Neuron (in vitro differentiated cells): ENCODE results near the gene RASD2.

Source experiments
- H2AFZ ChIP-seq: one replicate; pipeline ENCODE4 v1.6.1; 2013; ENCODE audit warnings: low read depth, mild to moderate bottlenecking, inconsistent platforms, low read length, moderate library complexity
- H3K27me3 ChIP-seq: one replicate; pipeline ENCODE4 v1.6.1; 2013; ENCODE audit warnings: low read length; ENCODE audit not compliant: insufficient read depth
- H3K36me3 ChIP-seq: one replicate; pipeline ENCODE4 v1.6.1; 2013; ENCODE audit warnings: low read length; ENCODE audit not compliant: insufficient read depth
- H3K4me1 ChIP-seq: one replicate; pipeline ENCODE4 v1.6.1; 2013; ENCODE audit warnings: low read length; ENCODE audit not compliant: insufficient read depth
- H3K4me3 ChIP-seq: 2 replicates; pipeline ENCODE4 v1.5.1; 2013; ENCODE audit warnings: mild to moderate bottlenecking, low read length, moderate library complexity
- H3K9me3 ChIP-seq: one replicate; pipeline ENCODE4 v1.6.1; 2013; ENCODE audit warnings: low read length

Gene RASD2

DNA sequence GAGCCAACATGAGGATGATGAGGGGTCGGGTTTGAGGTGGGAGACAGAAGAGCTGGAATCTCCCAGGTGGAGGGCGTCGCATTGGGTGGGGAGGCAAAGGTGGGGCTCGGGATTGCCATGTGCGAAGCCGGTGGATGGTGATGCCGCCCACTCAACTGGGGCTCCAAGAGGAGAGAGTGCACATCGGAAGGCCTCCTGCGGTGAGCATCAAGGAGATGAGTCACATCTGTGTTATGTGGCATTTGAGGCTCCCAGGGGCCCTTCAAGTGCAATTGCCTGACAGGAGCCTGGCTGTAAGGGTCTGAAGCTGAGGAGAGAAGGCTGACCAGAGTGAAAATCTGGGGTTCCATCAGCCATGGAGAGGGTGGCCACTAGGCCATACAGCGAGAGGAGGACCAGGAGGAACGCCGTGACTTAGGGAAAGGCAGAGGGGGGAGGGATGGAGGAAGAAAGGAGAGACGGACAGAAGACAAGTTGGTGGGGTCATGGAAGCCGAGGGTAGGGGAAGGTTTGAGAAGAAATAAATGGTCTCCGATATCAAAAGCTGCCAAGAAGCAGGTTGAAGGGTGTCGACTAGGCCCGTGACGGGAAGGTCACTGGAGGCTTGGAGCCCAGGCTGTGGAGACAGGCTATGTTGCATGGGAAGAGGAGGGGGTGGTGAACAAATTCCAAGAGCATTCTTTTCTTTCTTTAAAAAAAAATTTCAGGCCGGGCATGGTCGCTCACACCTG lies 21.3 kb downstream of the RASD2 start:
- Histone ChIP-seq H3K4me3 (no peak overlapping the region), H3K36me3 (no peaks in the 10 kb centered on the region), H3K9me3 (no peaks in the 10 kb centered on the region), H3K27me3 (peaks cover 7% of the 10 kb centered on the region), H2AFZ (no peak overlapping the region), H3K4me1 (peaks cover 5% of the 10 kb centered on the region)

DNA sequence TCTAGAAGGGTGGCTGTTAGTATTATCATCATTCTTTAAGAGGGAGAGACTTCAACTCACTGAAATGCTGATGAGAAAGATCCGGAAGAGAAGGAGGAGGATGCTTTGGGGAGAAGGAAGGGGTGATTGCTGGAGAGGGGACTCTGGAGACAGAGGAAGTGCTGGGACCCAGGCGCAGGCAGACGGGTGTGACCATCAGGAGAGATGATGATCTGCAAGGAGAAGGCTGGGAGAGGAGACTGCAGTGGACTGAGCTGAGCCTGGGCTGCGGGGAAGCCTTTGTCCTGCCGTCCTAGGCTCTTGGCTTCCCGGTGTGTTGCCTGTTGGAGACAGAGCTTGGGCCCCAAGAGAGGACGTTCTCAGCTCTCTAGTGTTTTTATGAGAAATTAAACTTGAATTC lies 22.6 kb downstream of the RASD2 start:
- Histone ChIP-seq H3K27me3 (peaks cover 7% of the 10 kb centered on the region), H2AFZ (no peak overlapping the region), H3K4me1 (peaks cover 18% of the 10 kb centered on the region), H3K4me3 (no peak overlapping the region), H3K36me3 (no peaks in the 10 kb centered on the region), H3K9me3 (no peaks in the 10 kb centered on the region)

DNA sequence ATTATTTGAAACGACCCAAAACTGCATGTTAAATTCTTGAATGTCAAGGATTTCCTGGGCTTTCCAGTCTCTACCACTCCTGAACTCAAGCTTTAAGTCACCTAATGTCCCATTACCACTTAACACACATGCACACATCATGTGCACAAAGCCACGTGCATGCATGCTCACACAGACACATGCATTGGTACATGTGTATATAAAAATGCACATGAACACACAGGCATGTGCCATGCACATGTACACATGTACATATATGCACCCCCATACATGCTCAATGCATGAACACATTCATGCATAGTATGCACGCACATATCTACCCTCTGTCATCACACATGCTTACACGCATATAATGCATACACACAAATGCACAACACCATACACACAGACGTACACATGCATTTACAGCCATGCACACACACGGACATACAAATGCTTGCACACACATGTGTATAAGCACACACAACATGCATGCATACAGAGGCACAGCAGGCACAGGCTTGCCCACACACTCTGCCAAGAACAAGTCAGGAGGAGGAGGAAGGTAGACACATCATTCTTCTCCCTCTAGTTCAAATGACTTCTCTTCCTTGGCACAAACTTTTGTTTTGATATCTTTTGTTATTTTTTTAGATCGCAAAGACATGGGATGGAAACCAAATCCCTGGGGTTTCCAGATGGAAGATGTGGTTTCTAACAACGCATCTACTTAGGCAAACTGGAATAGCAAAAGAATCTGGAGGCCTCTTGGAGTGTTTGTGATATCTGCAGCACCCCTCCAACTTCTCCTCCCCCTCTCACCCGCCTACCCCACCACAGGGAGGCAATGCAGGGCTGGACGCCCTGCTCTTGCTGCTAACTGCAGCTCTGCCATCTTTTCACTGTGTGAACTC lies 24.6 kb downstream of the RASD2 start:
- H3K4me3 ChIP-seq, result no peak overlapping the region
- no peak overlapping the region for H2AFZ ChIP-seq
- H3K9me3 ChIP-seq, result no peaks in the 10 kb centered on the region
- peaks cover 8% of the 10 kb centered on the region for H3K27me3 ChIP-seq
- no peaks in the 10 kb centered on the region for H3K36me3 ChIP-seq
- H3K4me1 ChIP-seq, result peaks cover 30% of the 10 kb centered on the region

DNA sequence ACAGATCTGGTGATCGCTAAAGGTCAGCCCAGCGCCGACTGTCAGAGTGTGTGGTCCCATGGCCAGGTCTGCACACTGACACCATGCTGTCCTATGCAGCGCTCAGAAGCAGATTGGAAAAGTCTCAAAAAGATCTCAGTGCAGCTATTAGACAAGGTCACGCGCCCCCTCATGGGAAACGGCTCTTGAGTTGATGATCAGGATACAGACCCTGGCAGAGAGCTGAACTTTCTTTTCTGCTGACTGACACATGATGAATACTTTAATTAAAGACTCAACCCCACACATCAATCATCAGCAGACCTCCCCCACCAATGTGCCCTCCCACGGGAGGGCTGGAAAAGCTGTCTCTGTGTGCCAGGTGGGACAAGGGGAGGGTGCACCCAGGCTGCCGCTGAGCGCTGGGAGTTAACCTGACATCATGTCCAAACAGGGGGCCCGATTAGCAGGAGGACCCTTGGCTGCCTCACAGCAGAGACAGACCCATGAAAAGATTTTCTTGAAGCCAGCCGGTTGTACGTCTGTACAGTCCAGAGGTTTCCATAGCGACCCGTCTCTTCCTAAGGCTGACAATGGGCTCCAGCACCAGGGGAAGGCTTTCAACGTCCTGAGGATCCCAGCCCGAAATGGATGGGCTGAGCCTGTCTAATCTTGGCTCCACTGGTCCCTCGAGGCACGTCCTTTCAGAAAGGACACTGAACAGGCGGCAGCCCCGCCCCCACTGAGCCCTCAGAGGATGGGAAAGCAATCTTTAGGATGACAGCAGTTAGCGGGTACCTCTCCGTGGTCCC lies 26.9 kb downstream of the RASD2 start:
- no peak overlapping the region for H2AFZ ChIP-seq
- H3K4me1 ChIP-seq, result peaks cover 27% of the 10 kb centered on the region
- H3K4me3 ChIP-seq, result peak overlapping the region; percentile 6
- no peaks in the 10 kb centered on the region for H3K9me3 ChIP-seq
- H3K36me3 ChIP-seq, result no peaks in the 10 kb centered on the region
- H3K27me3 ChIP-seq, result peaks cover 3% of the 10 kb centered on the region

DNA sequence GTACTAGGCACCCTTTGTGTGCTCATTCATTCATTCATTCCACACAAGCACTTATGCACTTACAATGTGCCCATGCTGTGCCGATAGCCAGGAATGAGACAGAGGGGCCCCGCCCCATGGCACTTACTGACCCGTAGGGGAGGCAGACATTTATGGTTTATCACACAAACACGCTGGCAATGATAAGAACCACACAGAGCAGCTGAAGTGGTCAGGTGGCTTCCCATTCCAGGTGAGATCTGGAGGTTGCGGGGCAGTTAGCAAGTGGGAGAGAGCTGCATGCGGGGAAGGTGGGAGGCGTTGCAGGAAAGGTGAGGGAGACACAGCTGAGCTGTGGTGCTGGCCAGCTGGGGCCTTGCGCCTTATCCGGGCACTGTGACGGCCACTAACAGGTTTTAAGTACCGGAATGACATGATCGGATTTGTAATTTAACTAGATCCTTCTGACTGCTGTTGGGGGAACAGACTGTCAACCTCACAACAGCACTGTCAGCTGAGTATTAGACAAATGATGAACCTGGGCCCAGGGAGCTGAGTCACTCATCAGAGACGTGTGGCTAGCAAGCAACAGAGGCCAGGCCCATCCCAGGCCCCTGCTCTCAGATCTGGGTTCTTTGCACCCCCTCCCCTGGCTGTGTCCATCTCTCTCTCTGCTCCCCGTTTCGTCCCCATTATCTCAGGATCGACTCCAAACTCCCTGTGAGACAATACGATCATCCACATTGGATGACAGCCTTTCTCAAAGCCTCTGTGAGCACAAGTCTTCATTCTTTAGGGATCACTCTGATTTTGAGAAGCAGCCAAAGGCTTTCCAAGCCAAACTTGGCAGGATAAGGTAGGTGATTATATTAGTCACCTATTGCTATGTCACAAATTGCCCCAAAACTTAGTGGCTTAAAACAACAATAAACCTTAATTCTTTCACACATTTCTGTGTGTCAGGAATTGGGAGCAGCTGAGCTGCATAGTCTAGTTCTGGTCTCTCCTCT lies 28.4 kb downstream of the RASD2 start:
- Histone ChIP-seq H3K9me3 (no peaks in the 10 kb centered on the region), H2AFZ (no peak overlapping the region), H3K27me3 (peaks cover 3% of the 10 kb centered on the region), H3K36me3 (no peaks in the 10 kb centered on the region), H3K4me1 (peaks cover 31% of the 10 kb centered on the region), H3K4me3 (no peak overlapping the region)

DNA sequence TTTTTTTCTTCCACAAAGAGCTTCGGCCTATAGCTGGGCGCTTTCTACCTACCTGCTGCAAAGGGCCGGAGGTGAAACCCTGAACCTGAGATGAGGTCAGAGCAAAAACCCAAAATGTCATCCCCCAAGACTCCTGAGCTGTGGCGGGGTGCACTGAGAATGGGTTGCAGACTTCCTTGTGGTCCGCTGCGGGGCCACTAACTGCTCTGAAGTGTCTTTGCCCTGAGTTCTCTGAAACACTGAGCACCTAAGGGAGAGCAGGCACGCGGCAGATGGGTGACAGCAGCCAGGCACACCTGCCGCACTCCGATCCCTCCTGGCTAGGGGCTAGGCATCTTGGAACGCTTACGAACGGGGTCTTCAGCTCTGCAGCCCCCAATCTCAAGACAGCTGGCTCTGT lies 29.3 kb downstream of the RASD2 start:
- no peak overlapping the region for H2AFZ ChIP-seq
- peaks cover 31% of the 10 kb centered on the region for H3K4me1 ChIP-seq
- H3K9me3 ChIP-seq, result no peaks in the 10 kb centered on the region
- H3K27me3 ChIP-seq, result peaks cover 3% of the 10 kb centered on the region
- H3K36me3 ChIP-seq, result no peaks in the 10 kb centered on the region
- H3K4me3 ChIP-seq, result no peak overlapping the region

DNA sequence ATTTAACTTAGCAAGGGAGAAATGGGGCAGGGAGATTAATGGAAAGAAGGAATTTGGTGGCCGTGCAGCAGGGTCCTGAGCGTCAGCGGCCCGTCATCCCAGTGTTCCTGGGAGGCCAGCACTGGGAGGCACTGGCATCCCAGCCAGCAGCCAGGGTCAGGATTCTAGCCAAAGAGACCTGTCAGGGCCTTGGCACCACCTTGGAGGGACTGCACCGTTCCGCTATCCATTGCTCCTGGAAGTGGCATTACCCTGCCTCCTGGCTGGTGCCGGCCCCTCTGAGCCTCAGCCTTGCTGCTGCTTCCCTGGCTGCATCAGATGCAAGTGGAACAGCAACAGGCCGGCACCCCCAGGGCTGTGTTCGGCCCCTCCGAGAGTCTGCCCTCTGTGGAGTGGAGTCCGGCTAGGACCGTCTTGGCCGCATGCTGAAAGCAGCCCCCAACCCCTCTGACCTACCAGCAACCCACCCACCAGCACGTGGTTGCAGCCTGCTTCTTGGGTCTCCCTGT lies 30.1 kb downstream of the RASD2 start:
- no peaks in the 10 kb centered on the region for H3K36me3 ChIP-seq
- H3K4me3 ChIP-seq, result no peak overlapping the region
- no peak overlapping the region for H2AFZ ChIP-seq
- no peaks in the 10 kb centered on the region for H3K9me3 ChIP-seq
- H3K4me1 ChIP-seq, result peaks cover 31% of the 10 kb centered on the region
- H3K27me3 ChIP-seq, result peaks cover 3% of the 10 kb centered on the region

DNA sequence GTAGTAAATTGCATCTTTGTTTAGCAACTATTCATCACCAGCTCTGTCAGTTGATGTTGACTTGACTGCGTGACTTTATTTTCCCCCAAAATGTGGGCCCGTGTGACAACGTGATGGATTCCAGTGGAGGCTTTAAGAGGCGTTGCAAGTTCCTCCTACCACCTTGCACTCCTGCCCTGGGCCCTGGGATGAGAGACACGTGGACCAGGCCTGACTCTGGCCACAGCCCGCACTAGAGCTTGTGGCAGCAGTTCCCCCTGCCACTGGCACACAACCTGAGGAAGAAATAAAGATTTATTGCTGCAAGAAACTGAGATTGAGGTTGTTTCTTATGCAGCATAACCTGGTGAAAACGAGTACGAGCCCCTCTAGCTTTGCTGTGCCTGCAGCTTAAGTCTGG lies 31.9 kb downstream of the RASD2 start:
- H3K36me3 ChIP-seq, result no peaks in the 10 kb centered on the region
- H3K4me3 ChIP-seq, result no peak overlapping the region
- H3K4me1 ChIP-seq, result peaks cover 22% of the 10 kb centered on the region
- peaks cover 3% of the 10 kb centered on the region for H3K27me3 ChIP-seq
- H3K9me3 ChIP-seq, result no peaks in the 10 kb centered on the region
- H2AFZ ChIP-seq, result no peak overlapping the region

DNA sequence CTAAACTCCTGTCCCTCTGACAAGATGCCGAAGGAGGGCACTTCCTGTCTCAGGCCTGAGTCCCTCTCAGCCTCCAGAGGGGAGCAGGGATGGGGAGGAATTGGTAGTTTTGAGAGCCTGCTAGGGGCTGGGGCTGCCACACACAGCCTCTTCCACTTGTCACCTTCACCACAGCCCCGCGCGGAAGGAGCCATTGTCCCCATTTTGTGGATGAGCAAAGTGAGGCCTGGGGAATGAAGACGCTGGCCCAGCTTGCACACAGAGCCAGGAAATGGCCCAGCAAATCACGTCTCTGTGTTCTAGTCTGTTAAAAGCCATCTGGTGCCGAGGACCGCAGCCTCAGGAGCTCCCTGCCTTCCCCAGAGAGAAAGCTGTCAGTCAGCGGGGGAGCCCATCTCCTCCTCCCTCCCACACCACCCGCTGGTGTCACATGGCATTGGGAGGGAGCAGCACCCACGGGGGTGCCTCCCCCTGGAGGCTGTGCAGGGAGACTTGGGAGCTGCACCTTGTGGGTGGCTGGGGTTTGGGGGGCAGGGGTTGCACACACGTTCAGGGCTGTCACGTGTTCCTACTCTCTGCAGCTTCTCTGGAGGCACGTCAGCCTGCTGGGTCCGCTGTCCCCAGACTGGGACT lies 34.6 kb downstream of the RASD2 start:
- H2AFZ ChIP-seq, result no peak overlapping the region
- H3K4me3 ChIP-seq, result no peak overlapping the region
- H3K9me3 ChIP-seq, result no peaks in the 10 kb centered on the region
- peaks cover 4% of the 10 kb centered on the region for H3K4me1 ChIP-seq
- peaks cover 2% of the 10 kb centered on the region for H3K27me3 ChIP-seq
- H3K36me3 ChIP-seq, result no peaks in the 10 kb centered on the region

DNA sequence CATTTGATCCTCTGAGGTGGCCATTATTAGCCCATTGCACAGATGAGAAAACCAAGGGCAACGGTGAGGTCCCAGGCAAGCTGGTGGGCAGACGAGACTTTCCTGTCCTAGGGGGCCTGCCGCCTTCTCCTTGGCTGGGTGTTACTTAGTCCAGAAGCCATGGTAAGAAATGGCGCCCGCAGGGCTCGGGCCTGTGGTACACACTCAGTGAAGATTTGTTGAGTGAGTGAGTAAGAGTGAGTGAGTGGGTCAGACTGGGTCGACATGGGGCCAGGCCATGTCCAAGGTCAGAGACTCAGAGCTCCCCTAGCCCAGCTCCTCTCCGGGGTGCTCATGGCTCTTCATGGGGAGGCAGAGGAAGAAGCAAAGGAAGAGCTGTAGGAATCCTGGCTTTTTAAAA lies 36.0 kb downstream of the RASD2 start:
- Histone ChIP-seq H2AFZ (no peak overlapping the region), H3K4me1 (peaks cover 4% of the 10 kb centered on the region), H3K9me3 (no peaks in the 10 kb centered on the region), H3K4me3 (no peak overlapping the region), H3K36me3 (no peaks in the 10 kb centered on the region), H3K27me3 (no peaks in the 10 kb centered on the region)

DNA sequence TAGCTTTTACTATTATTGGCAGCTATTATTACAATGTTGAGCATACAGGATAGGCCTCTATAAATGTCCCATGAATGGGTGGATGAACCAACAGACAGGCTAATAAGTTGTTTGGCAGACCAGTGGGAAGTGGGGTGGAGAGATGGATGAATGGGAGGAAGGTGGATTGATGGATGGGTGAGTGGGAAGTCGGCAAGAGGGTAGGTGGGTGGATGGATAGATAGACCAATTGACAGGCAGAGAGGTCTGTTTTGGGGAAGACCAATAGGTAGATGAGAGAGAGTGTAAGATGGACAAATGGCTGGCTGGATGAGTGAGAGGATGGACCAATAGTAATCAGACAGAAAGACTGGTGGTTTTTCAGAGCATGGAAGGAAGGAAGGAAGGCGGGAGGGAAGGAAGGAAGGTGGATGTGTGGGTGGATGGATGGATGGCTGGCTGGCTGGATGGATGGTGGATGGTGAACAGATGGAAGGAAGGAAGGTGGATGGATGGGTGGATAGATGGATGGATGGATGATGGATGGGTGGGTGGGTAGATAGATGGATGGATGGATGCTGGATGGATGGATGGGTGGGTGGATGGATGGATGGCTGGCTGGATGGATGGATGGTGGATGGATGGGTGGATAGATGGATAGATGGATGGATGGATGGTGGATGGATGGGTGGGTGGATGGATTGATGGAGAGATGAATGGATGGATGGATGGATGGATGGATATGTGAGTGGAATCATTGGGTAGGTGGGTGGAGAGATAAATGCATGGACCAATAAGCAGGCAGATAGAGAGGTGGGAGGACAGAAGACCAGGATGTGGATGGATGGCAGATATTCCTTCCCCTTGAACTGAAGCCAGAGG lies 37.4 kb downstream of the RASD2 start:
- H3K27me3 ChIP-seq, result no peaks in the 10 kb centered on the region
- no peaks in the 10 kb centered on the region for H3K4me1 ChIP-seq
- H3K4me3 ChIP-seq, result no peak overlapping the region
- no peak overlapping the region for H2AFZ ChIP-seq
- H3K9me3 ChIP-seq, result no peaks in the 10 kb centered on the region
- no peaks in the 10 kb centered on the region for H3K36me3 ChIP-seq
